GOT3 (cell line): Measurements from ENCODE around the gene RHEX.
"Not testable (repeated sequence)": the region's sequence is repeated elsewhere in the genome, so short reads cannot be mapped to it uniquely, and the experiment has no call there.

Experiments used
- DNase-seq: peaks from one replicate; lab custom pipeline; 2025; ENCODE audit warnings: mixed read lengths; lab: John Stamatoyannopoulos, UW

RHEX gene, protein sequence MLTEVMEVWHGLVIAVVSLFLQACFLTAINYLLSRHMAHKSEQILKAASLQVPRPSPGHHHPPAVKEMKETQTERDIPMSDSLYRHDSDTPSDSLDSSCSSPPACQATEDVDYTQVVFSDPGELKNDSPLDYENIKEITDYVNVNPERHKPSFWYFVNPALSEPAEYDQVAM

DNA sequence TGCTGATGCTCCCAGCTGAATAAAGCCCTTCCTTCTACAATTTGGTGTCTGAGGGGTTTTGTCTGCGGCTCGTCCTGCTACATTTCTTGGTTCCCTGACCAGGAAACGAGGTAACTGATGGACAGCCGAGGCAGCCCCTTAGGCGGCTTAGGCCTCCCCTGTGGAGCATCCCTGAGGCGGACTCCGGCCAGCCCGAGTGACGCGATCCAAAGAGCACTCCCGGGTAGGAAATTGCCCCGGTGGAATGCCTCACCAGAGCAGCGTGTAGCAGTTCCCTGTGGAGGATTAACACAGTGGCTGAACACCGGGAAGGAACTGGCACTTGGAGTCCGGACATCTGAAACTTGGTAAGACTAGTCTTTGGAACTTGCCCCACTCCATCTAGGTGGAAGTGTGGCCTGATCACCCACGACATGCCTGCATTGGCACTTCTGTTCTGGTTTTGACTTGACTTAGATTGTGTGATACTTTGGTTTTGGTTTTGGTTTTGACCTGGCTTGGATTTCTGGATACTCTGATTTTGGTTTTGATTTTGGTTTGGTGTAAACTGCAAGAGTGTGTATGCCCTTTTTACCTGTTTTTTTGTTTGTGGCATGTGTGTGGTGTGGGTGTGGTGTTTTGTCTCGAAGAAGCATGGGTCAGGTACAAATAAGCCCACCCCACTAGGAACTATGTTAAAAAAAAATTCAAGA, at the start of gene RHEX:
RHEX (plus strand) TSS at position 255 of the 692 bp plus-strand sequence. CDS start 44,656 bp downstream, outside the sequence.
- not testable (repeated sequence) for DNase-seq

DNA sequence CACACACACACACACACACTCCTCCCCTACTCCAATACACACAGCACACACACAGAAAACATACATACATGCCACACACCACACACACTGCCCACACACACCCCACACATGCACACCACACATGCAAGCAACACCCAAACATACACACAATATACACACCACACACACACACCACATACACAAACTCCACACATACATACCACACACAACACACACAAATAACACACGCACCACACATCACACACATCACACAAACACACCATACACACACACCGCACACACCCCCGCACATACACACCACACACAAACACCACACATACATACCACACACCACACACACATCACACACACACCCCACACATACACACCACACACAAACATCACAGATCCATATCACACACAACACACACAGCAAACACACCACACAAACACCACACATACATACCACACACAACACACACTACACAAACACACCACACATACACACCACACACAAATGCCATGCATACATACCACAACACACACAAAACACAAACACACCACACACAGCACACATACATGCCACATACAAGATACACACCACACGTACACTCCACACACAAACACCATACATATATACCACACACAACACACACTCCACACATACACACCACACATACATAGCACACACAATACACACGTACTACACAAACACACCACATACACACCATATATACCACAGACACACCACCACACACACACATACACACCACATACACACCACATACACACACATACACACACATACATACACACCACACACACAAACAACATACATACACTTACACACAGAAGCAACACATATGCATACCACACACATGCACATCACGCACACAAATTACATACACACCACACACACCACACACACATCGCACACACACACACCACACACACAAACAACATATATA, 48.8 kb upstream of the RHEX start:
- no peak for DNase-seq

DNA sequence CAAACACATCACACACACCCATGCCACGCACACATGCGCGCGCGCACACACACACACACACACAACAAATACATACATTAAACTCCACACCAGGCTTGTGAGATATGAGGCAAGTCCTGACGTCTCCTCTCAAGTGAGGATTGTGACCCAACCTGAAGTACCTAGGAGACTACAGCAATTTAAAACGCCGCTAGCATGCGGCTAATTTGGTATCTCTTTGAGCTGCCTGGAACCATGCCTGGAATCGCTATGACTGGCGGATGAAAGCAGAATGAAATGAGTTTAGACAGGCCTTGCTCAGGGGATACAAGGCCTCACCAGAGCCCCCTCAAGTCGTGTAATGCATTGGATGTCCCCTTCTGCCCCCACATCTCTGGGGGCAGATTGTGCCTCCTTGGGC, 48.1 kb upstream of the RHEX start:
- no peak for DNase-seq

DNA sequence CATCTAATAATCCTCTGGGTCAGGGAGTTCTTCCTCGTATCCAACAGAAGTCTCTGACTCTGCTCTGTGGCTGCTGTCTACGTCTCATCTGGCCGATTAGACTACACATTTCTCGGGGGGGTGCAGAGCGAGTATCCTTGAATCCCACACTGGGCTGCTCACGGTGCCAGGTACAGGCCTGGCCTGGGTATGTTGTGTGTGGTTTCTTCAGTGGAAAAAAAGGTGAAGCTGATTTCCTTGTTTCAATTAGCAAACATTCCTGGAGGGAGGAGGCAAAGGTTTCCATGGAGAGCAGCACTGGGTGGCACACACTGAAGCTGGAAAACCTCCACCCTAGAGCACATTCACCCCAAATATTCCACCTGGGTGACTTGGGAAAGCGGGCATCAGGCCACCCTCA, 47.7 kb upstream of the RHEX start:
- DNase-seq = no peak

DNA sequence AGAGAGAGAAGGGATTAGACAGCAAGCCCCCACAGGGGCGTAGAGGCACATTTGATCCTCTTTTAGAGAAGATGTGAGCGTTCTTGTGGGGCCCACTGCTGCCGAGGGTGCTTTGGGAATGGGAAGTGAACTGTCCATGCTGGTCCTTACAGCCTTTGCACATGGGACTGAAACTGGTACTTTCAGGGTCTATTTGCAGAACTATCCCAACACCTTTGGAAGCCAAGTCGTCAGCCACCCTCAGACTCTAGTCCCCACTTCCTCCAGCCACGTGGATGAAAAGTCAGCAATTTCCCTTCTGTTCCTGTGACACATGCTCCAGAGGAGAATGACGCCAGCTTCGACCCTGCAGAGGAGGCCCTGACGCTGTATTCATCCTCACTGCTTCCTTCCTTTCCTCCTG, 47.2 kb upstream of the RHEX start:
- DNase-seq = no peak

DNA sequence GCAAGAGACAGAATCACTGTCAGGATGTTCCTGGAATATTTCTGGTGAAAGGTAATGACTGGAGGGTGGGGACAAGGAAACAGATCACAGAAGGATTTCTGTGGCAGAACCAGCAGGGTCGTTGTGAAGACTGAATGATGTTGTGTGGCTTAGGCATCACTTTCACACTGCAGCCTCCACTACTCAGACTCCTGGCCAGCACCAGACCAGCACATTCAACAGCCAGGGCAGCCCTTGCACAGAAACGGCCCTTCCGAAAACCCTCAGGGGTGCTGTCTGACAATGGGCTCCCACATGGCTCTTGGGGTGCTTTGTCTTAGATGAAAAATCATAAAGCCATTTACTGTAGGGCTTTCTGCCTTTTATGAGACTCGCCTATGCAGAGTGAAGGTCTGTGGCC, 46.0 kb upstream of the RHEX start:
- DNase-seq = no peak

DNA sequence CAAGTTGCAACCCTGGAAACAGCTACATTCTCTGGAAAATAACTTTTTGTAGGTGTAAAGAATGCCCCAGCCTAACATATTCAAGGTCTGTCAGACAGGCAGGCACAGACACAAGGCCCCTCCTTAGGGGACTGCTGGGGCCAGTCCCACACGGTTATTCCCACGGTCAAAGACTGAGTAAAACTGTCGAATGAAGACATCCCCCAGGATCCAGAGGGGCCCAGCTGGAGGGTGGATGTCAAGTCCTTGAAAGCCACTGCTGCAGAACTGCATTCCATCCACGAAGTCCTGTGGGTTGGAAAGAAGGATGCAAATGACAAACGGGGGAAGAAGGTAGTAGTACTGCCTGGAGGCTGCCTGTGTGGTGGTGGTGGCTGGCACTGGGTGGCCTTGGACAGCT, 42.9 kb upstream of the RHEX start:
- DNase-seq = no peak

DNA sequence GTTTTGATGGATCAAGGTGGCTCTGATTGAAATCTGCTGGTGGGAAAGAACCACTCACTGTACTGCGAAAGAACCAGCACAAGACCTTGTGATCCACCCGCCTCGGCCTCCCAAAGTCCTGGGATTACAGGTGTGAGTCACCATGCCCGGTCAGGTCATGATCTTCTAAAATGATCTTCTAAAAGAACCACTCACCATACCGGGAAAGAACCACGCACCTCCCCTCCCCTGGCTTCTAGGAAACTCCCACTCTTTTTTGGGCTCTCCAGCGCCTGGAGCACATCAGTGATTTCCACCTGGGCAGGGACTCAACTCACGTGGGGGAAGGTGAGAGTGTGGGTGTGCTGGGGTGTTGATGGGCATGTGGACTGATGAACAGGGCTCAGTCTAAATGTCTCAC, 41.9 kb upstream of the RHEX start:
- DNase-seq = no peak

DNA sequence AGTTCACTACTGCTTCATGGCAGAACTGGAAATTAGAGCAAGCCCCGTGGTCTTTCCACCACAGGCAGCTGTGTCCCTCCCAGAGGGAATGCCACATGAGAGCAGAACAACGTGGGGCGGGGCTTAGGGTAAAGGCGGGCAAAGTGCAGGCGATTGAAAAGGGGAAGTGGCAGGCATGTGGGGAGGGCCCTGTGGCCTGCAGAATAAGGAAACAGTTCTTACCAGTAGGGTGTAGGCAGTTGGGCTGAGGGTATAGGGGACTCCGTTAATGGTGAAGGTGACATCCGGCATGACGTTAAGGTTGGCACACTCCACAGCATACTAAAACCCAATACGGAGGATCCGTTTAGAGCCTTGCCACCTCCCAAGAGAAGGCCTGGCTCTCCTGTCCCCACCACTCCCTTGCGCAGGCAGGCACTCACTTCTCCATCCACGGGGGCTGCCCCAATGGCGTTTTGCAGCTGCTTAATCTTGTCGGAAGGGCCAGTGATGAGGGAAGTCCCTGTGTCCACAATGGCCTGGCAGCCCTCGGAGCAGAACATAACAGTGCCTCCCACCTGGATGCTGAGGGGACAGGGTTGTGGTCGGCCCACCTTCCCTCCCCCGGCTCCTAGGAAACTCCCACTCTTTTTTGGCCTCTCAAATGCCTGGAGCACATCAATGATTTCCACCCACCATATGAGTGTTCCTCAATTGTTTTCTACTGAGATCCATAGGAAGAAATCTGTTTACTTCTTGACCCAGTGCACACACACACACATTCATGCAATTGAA, 40.7 kb upstream of the RHEX start:
- no peak for DNase-seq

DNA sequence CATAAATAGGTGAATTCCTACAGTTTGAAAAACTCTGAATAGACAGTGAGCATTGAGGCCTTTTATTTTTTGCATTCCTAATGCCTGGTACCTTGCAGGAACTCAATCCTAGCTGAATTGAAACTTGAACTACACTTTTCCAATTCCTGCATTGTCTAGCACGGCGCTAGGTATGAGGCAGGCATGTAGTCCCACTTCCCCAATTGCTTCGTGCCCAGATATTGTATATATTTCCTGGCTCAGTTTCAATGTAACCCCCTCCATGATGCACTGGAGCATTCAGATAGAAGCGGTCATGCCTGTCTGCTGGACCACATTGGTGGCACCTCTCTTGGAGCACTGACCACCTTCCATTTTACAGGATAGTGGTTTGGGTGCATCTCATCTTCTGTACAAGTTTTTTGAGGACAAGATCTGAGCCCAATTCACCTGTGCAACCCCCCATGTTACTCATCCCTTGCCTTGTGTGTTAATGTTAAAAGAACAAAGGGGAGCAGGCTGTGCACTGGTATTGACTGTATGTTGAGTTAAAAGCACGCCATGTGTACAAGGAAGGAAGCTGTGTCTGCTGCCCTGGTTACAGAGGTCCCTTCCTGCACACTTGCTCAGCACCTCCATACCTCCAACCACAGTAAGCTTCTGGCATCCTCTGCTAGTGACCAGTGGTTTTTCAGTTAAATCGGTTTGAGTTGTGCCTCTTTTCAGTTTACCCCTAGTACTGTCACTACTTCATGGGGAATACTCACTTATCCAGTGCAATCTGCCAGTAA, 39.8 kb upstream of the RHEX start:
- DNase-seq = no peak

DNA sequence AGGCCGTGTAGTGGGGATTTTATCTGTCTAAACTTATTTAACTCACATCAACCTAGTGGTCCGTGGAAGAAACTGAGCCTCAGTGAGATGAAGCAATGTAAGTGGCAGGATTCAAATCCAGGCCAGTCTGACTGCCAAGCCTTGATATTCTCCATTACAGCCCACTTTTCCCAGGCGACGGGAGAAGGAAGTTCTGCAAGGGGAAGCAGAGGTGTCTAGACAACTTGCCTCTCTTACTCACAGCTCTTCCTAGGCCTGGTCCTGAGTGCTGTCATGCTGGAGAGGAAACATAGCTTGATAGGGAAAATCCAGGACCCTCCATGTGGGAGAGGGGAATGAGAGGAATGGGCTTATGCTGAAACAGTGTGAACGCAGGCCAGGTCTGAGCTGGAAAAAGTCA, 38.4 kb upstream of the RHEX start:
- DNase-seq = no peak

DNA sequence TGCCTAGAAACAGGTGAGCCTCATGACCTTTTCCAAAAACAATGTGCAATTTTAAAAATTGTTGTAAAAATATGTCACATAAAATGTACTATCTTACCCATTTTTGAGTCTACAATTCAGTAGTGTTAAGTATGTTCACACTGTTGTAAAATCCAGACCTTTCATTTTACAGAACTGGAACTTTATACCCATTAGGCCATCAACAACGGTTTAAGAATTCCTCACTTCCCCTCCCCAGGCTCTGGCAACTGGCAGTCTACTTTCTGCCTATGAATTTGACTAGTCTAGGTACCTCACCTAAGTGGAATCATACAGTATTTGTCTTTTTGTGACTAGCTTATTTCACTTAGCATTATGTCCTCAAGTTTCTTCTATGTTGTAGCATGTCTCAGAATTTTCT, 37.9 kb upstream of the RHEX start:
- DNase-seq = no peak

DNA sequence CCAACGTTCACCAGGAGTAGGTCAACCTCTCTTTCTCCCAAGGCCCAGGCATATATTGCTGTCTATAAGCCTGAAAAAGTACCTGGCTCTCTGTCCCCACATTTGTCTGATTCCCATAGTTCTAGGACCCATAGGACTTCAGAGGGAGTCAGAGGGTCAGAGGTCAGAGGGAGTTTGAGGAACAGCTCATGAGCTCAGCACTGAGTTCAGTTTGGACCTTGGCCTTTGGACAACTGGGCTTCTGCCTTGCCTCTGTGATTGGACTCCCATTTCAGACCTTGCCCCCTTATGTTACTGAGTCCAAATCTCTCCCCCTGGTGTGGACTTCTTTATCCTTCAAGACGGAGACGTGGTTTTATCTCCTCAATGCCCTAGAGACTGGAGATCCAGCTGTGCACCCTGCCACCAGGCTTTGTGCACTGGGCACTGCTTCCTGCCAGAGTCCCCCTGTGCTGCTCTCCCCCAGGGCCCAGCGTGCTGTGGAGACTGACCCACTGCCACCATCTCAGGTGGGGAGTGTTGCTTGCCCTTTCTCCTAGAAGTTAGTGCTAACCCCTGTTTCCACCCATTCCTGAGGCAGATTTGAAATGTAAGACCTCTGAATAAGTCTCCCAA, 32.5 kb upstream of the RHEX start:
- no peak for DNase-seq

DNA sequence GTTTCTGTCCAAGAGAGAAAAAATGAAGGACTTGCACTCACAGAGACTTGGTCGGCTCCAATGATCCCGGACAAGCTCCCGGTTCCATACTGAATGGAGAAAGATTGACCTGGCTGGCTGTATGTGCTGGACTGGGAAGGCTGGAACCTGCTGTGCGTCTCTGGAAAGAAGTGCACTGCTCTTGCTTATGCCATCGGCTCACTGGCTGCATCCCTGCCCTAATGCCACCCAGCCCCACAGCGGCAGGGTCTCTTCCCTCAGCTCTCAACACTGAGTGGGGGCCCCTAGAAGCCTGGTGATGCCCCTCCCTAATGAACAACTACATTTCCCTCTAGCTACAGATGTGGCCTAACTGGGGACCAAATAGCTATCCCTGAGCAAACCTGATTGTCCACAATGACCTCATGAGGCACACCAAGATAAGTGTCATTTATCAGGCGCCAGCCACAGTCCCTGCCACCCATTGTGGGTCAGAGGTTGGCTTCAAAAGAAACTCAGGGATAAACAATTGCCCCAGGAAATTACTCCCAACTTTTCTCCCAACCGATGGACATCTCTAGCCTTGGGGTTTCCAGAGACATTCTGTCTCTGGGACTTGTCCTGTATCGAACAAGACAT, 31.9 kb upstream of the RHEX start:
- no peak for DNase-seq

DNA sequence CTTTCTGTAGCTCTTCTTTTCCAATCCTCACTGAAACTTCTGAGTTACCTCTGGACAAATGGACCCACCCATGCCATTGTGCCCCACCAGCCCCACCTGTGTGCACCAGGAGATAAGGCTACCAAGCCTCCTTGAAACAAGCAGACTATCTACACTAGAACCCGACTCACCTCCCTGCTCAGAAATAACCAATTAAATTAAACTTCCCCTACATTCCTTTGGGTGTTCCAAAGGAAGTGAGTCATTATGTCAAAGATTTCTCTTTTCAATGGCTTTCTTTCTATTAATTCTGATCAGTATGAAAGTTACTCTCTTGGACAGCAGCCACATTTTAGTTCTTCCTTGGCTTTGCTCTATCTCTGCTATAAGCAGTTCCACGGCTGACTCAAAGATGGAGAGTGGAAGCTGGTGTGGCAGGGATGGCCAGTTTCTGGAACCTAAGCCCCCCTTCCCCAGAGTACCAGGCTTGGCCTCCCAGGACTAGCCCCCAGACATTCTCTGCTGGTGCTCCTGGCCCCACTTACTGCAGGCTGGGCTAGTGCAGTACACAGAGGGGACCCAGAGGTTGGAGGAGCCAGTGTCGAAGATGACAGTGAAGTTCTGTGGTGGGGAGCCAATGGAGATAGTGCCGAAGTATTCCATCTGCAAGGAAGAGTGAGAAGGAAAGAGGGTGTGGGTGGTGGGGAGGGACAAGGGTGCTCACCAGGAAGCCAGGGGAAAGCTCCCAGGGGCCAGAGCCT, 31.2 kb upstream of the RHEX start:
- DNase-seq = no peak

DNA sequence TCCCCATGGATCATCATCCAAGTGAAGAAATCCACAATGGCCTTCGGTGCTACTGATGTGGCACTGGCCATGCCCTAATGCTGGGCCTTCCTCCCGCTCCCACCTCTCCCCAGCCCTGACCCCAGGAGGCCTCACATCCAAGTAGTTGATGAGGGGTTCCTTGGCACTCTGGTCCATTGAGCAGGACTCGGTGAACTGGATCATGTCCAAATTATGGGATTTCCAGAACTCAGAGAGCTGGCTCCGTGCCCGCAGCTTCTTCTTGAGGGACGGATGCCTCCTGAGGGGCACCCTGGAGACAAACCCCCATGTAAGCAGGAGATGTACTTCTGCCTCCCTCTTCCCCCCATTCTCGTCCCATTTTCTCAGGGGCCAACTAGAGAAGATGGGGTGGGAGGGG, 30.2 kb upstream of the RHEX start:
- no peak for DNase-seq

DNA sequence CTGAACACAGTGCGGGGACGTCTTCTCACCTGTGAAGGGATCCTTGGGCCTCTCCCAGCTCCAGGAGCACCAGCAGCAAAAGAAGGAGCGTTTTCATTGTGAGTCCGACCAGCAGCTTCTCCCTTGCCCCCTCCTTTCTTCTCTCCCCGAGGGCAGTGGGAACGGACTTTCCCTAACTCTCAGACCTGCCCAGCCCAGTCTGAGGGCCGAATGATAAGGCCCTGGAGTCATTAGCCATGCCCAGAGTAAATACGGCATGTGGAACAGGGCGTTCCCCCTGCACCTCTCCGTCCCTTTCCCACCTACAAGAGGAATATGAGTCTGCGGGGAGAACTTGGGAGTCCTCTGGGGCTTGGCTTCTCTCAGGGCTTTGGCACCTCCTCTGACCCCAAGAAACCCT, 29.3 kb upstream of the RHEX start, which contains the start of gene CTSE:
CTSE (minus strand) TSS at position 201 of the 400 bp plus-strand sequence; CDS start at position 97, 104 bp downstream.
- DNase-seq = no peak

DNA sequence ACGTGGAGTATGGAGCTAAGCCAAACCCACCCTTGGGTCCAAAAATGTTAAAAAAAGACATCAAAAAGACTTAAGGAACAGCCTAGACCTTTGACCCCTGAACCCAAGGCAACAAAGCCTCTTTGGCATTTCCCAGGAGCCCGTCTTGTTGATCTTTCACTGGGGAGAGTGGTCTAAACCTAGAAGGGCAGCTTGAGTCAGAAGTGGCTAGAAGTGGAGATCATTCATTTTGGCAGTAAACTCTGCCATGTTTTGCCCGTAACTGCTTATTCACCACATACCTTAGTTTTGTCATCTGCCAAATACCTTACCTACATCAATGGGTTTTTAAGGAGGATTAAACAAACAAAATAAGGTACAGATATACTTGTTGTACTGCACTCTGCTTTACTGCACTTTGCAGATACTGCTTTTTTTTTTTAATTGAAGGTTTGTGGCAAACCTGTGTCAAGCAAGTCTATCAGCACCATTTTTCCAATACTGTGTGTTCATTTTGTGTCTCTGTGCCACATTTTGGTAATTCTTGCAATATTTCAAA, 27.6 kb upstream of the RHEX start:
- no peak for DNase-seq

DNA sequence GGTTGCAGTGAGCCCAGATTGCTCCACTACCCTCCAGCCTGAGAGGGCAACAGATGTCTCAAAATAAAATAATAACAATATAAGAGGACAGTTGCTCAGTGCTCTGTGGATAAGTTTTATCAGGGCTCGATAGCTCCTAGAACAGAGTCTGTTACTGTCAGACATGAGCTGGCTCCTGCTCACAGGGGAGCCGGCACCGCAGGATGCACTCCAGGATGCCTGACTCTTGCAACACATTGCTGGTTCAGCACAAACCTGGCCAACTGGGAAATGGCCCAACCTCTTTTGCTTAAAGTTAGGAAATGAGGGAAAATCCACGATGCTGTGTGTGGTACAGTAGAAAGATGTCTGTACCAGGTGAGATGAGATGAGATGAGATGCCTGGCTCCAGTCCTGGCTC, 23.5 kb upstream of the RHEX start:
- DNase-seq = no peak
